NOMO-1 treated with dmso at 0.1 percent for 144 hours (cell line): ENCODE measurements around the gene SNHG17.
A peak's percentile ranks its signal among the peaks of the same experiment; 100 is the strongest.
"Not testable (repeated sequence)": the region's sequence is repeated elsewhere in the genome, so short reads cannot be mapped to it uniquely, and the experiment has no call there.

Source experiments
- DNase-seq: peaks from one replicate; lab custom pipeline; 2025; ENCODE audit not compliant: unreplicated experiment; lab: John Stamatoyannopoulos, UW

Gene SNHG17

DNA sequence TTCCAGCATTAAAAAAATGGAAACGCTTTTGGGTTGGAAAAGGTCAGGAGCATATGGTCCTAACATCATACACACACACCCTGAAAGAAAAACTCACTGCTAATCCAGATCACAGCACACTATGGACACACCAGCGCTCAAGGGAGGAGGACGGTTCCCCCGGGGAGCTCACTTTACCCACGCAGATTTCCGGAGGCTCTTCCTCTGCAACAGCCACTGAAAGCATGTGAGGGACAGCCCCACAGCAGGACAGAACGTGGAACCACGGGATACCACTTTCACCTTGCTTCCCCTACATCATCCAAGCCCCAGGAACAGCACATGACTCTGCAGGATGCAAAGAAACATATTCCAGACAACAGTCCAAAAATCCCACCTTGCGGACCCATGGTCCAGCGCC, 13.2 kb downstream of the SNHG17 start:
- DNase-seq: no peak

DNA sequence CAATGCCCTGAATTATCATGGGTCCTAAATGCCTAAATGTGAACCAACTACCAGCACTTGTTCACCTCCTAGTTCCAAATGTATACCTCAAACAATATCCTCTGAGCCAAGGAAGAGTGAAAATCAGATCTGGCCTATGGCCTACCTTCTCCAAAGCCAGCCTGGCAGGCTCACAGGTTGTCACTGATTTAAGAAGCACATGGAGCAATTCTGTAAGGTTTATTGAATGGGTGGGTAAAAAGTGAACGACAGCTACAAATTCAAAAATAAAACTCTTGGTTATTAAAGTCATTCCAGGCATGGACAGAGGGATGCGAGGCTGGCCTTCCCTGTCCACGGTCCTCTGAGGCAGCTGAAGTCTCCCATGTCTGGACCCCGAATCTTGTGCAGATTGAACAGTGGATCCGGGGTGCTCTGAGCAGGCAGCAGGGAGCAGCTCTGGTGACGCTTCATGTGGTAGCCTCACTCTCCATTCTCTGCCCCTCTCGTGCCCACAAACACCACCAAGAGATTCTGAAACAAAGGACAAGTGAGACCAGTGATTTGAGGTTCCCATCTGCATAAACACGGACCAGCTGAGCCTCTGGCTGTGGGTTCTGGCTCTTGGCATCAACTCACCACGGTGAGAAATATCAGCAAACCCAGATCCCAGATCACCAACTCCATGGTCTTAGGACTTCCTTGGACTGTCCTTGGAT, 14.6 kb downstream of the SNHG17 start:
- DNase-seq: no peak

DNA sequence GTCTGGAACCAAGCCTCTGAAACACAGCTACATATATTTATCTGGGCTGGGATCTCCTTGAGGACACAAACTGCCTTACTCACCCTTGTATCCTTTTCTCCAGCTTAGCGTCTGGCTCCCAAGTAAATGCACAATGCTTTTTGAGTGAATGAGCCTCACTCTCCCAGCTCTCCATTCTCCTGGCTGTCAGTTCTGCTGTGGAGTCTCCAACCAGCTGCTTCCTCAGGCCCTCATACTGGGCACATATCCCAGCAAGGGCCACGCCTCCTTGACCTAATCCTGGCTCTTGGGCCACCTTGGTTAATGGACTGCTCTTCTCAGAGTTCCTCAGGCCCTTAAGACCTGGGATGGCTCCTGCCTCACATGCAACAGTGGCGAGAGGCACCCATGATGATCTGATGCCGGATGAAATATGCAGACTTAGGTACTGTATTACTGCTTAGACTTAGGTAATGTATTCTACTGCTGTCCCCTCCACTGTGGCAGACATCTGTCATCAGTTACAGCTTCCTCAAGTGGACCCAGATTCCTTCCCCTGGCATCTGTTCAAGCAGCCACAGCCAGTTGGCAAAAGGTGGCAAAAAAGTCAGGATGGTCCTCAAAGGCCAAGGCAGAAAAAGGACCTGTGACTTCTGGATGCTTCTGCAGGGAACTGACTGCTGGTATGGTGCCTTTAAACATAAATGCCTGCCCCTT, 16.5 kb downstream of the SNHG17 start:
- DNase-seq: no peak

DNA sequence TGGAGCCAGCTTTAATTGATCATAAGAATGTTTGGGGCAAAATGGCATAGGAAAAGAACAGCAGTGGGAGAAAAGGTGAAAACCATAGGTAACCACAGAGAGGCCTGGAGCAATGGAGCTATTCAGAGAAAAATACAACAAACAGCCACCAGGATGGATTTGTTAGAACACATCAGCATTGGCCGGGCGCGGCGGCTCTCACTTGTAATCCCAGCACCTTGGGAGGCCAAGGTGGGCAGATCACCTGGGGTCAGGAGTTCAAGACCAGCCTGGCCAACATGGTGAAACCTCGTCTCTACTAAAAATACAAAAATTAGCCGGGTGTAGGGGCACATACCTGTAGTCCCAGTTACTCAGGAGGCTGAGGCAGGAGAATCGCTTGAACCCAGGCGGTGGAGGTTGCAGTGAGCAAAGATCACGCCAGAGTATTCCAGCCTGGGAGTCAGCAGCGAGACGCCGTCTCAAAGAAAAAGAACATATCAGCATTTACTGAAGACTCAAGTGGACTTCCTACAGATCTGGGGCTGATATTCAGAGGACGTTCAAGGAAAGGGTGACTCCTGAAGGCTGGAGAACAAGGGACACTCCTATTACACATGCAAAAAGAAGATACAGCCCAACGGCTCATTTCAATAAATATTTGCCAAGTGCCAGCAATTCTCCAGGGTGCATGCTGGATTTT, 20.2 kb downstream of the SNHG17 start:
- no peak for DNase-seq

- DNase-seq: no peak
These were observed 22.1 kb downstream of the SNHG17 start for GRCh38 chr20:38412877-38413577.

DNA sequence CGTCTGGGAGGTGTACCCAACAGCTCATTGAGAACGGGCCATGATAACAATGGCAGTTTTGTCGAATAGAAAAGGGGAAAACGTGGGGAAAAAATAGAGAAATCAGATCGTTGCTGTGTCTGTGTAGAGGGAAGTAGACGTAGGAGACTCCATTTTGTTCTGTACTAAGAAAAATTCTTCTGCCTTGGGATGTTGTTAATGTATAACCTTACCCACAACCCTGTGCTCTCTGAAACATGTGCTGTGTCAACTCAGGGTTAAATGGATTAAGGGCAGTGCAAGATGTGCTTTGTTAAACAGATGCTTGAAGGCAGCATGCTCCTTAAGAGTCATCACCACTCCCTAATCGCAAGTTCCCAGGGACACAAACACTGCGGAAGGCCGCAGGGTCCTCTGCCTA, 27.3 kb downstream of the SNHG17 start:
- DNase-seq: not testable (repeated sequence)

- DNase-seq: no peak
These were observed 27.8 kb downstream of the SNHG17 start for GRCh38 chr20:38407321-38407720.

DNA sequence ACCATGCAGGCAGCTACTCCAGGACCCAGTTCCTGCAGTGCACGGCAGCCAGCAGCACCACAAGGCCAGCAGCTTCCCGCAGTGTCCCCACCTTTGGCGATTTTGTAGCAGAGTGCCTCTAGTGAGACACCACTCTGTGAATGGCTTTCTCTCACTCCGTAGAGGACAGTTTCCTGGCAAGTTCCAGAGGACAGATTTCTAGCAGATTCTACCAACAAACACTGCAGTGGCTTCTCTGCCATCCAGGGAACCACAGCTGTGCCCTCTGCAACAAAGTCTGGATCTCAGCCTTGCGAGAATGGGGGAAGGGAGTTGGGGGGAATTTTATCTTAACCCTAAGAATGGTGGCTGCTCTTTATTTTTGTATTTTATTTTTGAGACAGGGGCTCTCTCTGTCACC, 28.7 kb downstream of the SNHG17 start:
- DNase-seq: no peak

DNA sequence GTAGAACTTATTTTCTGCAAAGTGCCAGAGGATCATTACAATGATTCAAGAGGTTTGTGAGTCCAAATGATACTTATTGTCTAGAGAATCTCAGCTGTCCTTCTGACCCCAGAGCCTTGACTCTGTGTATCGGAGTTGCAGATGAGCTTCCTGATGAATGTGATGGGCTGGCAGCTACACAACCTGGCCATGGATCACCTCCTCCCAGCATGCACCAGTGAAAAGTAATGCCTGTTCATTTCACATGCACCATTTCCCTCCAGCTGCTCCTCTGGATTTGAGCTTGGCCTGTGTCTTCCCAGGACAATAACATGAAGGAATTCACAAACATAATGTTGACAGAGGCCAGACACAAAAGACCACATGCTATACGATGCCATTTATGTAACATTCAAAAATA, 30.0 kb downstream of the SNHG17 start:
- no peak for DNase-seq

GRCh38 chr20:38404016-38404415, 31.1 kb downstream of the SNHG17 start:
- DNase-seq: no peak

DNA sequence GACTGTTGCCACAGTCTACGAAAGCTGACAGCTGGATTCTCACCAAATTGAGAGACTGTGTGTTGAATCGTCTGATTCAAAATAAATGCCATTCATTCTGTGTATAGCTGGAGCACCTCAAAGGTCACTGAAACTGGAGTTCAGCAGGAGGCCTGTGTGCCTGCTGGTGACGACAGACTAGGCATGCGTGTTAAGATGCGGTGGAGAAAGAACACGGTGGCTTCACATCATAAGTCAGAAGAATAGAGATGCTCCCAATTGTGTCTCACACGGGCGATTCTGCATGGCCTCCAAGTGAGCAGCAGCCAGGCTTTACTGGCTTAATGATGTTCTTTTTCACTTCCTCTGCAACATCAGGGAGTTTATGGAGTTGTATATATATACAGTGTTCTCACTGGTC, 32.3 kb downstream of the SNHG17 start:
- DNase-seq: no peak

DNA sequence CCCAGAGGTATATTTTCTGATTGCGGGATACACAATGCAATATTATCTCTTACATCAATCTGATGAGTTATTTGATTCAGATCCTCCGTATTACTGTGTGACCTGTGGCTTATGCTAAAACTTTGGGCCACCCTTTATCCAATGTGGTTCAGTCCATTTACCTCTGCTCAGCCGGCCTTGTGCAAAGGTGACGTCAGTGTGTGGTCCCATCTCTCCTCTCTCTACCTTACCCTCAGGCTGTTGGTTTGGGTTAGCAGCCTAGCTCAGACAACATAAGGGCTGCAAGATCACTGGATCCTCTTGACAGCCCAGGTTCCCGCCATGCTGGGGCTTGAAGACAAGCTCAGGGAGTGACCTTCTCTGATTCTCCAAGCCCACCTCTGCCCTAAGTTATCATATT, 33.0 kb downstream of the SNHG17 start:
- DNase-seq: no peak

DNA sequence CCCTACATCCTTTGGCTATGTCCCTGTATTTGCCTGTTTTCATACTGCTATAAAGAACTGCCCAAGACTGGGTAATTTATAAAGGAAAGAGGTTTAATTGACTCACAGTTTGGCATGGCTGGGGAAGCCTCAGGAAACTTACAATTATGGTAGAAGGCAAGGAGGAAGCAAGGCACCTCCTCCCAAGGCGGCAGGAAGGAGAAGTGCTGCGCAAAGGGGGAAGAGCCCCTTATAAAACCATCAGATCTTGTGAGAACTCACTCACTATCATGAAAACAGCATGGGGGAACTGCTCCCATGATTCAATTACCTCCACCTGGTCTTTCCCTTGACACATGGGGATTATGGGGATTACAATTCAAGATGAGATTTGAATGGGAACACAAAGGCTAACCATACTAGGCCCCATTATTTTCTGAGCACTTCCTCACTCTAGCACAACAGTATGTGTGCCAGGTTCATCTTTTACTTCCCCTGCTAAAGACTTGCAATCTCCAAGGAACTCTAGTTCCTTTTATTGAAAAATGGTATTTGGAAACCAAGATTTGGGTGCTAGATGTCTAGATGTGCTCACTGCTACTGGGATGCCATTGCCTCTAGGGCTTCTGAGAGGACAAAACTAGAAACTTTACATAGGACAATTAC, 39.3 kb downstream of the SNHG17 start:
- peak; percentile 53 for DNase-seq

- no peak for DNase-seq
These were observed 40.0 kb downstream of the SNHG17 start for GRCh38 chr20:38395165-38395564.

DNA sequence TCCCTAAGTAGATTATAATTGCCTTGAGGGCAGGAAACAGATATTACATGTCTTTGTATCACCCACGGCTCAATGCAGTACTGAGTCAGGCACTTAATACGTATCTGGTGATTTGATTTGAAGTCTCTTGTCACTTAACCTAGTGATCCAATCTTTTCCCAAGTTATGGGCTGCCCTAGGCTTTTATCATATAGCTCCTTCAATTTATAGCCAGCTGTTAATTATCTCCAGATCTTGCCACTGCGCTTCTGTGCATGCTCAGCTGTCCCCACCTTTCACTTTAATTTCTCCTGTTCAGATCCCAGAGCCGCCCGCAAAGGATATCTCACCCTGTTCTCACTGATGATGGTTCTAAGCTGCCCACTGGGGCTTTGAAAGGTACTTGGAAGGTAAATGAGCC, 41.9 kb downstream of the SNHG17 start:
- DNase-seq: no peak

GRCh38 chr20:38392356-38392755, 42.8 kb downstream of the SNHG17 start:
- DNase-seq: no peak

- no peak for DNase-seq
These were observed 47.2 kb downstream of the SNHG17 start for GRCh38 chr20:38387953-38388352.

DNA sequence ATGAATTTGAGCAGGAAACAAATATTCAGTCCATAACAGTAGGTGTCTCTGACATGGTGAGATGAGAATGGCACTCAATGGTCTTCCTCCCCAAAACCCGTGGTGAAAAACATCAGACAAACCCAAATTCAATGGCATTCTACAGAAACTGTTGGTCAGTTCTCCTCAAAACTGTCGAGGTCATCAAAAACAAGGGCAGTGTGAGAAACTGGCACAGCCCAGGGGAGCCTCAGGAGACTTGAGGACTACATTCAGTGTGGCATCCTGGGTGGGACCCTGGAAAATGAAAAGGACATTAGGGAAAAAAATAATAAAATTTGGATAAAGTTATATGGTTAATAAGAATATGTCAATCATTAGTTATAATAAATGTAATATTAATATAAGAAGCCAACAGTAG, 48.3 kb downstream of the SNHG17 start:
- DNase-seq: no peak

DNA sequence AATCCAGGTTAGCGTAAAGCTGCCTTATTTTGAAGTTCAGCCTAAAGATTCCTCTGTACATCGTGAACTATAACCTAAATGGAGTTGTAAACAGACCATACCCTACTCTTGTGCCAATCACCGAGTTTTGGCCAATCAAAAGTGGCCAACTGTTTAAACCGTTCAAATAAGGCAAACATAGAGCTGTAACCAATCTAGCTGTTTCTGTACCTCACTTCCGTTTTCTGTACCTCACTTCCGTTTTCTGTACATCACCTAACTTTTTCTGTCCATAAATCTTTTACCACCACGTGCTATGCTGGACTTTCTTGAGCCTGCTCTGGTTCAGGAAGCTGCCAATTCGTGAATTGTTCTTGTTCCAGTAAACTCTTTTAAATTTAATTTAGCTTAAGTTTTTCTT, 49.1 kb downstream of the SNHG17 start:
- DNase-seq: no peak

- no peak for DNase-seq
These were observed 52.0 kb downstream of the SNHG17 start for GRCh38 chr20:38383147-38383546.

DNA sequence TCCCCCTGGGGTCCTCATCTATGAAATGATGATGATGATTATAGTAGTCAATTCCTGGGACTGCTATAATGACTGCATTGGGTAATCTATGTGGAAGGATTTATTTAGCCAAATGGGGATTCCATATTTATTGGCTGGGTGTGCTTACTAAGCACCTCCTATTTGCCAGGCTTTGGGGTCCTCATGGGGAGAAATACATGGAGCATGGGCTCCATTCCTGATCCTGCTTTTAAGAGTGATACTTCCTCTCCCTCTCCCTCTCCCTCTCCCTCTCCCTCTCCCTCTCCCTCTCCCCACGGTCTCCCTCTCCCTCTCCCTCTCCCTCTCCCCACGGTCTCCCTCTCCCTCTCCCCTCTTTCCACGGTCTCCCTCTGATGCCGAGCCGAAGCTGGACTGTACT, 57.3 kb downstream of the SNHG17 start:
- DNase-seq: not testable (repeated sequence)
